Neutrophil (primary cell): ENCODE data around the gene FSTL4.

Experiments used
- H3K27ac ChIP-seq: fragments of 200-600 bp; sonication (generic); 2 replicates; pipeline ENCODE4 v1.5.1; 2016; ENCODE audit warnings: mild to moderate bottlenecking, moderate library complexity
- H3K27me3 ChIP-seq: fragments of 200-600 bp; sonication (generic); 2 replicates; pipeline ENCODE4 v1.6.0; 2016; ENCODE audit warnings: mild to moderate bottlenecking
- H3K36me3 ChIP-seq: fragments of 200-600 bp; sonication (generic); 2 replicates; pipeline ENCODE4 v1.5.1; 2017
- H3K4me1 ChIP-seq, 2 experiments: fragments of 200-600 bp in 1 of 2; sonication (generic) in 1 of 2; 1 replicate in 1 of 2; 2 replicates in 1 of 2; pipeline versions ENCODE4 v1.5.1 to v1.6.1; 2013 to 2016; ENCODE audit warnings: low read depth in 1 of 2, low read length in 1 of 2, mild to moderate bottlenecking in 1 of 2, moderate library complexity in 1 of 2; ENCODE audit not compliant: control insufficient read depth in 1 of 2, insufficient read depth in 1 of 2
- H3K4me3 ChIP-seq, 2 experiments: fragments of 200-600 bp in 1 of 2; sonication (generic) in 1 of 2; 1 replicate in 1 of 2; 2 replicates in 1 of 2; pipeline ENCODE4 v1.5.1; 2013 to 2016; ENCODE audit warnings: low read depth in 1 of 2, low read length in 1 of 2, mild to moderate bottlenecking in 1 of 2, moderate library complexity in 1 of 2
- H3K9me3 ChIP-seq: fragments of 200-600 bp; sonication (generic); 2 replicates; pipeline ENCODE4 v1.5.1; 2016
- CTCF ChIP-seq: fragments of 200-600 bp; sonication (generic); IDR thresholded peaks from 2 replicates; pipeline ENCODE4 v1.5.1; 2016; ENCODE audit warnings: antibody characterized with exemption

The FSTL4 gene

DNA sequence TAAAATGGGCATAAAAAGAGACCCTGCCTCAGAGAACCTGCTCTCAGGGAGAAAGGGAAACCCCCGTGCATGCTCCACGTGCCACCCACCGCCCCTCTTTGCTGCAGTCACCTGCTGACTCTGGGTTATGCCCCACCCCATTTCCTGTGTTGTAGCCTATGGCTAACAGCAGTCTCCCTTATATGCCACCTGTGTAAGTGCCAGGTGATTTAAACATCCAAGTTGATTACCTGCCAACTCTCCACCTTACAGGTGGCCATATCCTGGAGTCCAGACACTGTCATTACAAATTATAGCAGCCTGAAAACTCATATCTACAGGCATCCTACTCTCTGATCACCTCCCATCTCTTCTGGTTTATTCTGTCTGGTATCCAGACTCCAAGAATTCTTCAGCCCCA is 318.0 kb downstream of the FSTL4 start:
- Histone ChIP-seq H3K4me1 (no peaks in the 10 kb centered on the region), H3K27ac (no peak overlapping the region), H3K9me3 (no peaks in the 10 kb centered on the region), H3K36me3 (no peaks in the 10 kb centered on the region), H3K4me3 (no peak overlapping the region), H3K27me3 (no peaks in the 10 kb centered on the region)
- TF ChIP-seq CTCF = no peak

DNA sequence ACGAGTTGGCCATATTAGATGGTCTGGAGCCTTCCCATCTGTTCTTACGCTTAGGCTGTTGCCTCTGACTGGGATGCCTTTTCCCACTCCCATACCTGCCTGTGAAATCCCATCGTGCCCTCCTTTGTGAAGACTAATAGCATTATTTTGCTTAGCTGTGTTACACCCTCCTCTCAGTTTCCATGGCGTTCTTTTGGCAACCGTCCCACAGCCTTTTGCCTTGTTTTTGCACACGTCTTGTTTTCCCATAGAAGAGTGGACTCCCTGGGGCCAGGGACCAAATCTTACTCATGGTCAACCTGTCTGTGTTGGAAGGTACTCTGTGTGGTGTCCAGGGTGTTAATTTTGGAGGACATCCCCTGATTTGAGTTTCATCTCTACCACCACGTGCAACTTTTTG is 318.4 kb downstream of the FSTL4 start:
- H3K27ac ChIP-seq = no peak overlapping the region
- H3K4me1 ChIP-seq = no peaks in the 10 kb centered on the region
- no peak for TF ChIP-seq CTCF
- no peak overlapping the region for H3K4me3 ChIP-seq
- no peaks in the 10 kb centered on the region for H3K27me3 ChIP-seq
- no peaks in the 10 kb centered on the region for H3K9me3 ChIP-seq
- no peaks in the 10 kb centered on the region for H3K36me3 ChIP-seq

GRCh38 chr5:133292300-133292699 is 320.0 kb downstream of the FSTL4 start:
- Histone ChIP-seq H3K36me3 (no peaks in the 10 kb centered on the region), H3K4me1 (no peaks in the 10 kb centered on the region), H3K27ac (no peak overlapping the region), H3K9me3 (no peaks in the 10 kb centered on the region), H3K4me3 (no peak overlapping the region), H3K27me3 (no peaks in the 10 kb centered on the region)
- TF ChIP-seq CTCF = no peak

DNA sequence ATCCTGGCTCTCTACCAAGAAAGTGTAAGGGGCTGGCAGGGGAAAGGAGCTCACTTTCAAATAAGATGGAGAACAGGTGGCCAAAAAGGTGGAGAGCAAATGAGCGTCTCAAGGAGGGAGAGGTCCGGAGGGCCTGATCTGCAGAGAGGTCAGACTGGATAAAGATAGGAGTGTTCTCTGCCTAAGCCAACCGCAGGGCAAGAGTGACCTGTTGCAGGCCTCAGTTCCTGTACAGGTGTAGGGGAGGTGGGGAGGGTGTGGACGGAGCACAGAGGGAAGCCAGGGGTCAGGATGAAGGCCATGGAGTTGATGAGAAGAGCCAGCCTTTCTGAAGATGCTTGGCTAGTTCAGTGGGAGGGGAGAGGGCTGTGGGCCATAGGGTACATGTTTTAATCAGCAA is 320.8 kb downstream of the FSTL4 start:
- Histone ChIP-seq H3K27me3 (no peaks in the 10 kb centered on the region), H3K27ac (no peak overlapping the region), H3K4me1 (no peaks in the 10 kb centered on the region), H3K4me3 (no peak overlapping the region), H3K9me3 (no peaks in the 10 kb centered on the region), H3K36me3 (no peaks in the 10 kb centered on the region)
- TF ChIP-seq CTCF = no peak

DNA sequence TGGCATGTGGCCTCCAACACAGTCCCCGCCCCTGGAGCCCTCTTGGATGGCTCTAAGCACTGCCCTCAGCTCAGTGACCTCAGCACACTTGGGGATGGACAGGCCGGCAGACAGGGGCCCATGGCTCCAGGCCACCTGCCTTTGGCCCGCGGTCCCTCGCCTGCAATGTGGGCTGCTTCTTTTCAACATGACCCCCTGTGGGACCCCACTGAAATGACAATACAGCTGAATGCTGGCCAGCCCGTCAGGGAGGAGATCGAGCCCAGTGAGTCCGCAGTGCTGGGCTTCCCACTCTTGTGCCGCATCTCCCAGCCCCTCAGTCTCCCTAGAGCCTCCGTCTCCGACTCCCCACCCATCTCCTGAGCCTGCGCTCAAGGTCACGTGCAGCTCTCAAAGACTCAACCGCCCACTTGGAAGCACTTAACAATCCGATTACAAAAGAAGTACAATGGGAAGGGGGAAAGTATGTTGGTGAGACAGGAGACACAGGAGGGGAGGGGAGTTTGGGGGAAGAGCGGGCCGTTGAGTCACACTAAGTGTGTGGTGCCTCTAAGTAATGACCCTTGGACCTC is 321.6 kb downstream of the FSTL4 start:
- no peak overlapping the region for H3K4me3 ChIP-seq
- TF ChIP-seq CTCF = no peak
- no peak overlapping the region for H3K27ac ChIP-seq
- no peaks in the 10 kb centered on the region for H3K9me3 ChIP-seq
- no peaks in the 10 kb centered on the region for H3K4me1 ChIP-seq
- H3K27me3 ChIP-seq = no peaks in the 10 kb centered on the region
- no peaks in the 10 kb centered on the region for H3K36me3 ChIP-seq
